HG03521 (cell line): ENCODE results near the gene SPACA9.

ENCODE experiments used
- ATAC-seq: cut with Tn5 transposase; IDR thresholded peaks from one replicate; pipeline ENCODE4 v1.9.1; 2021; ENCODE audit warnings: mild to moderate bottlenecking, moderate library complexity; ENCODE audit not compliant: unreplicated experiment

The SPACA9 gene

GRCh38 chr9:132935026-132935425 lies 56.3 kb downstream of the SPACA9 start:
- no peak for ATAC-seq

DNA sequence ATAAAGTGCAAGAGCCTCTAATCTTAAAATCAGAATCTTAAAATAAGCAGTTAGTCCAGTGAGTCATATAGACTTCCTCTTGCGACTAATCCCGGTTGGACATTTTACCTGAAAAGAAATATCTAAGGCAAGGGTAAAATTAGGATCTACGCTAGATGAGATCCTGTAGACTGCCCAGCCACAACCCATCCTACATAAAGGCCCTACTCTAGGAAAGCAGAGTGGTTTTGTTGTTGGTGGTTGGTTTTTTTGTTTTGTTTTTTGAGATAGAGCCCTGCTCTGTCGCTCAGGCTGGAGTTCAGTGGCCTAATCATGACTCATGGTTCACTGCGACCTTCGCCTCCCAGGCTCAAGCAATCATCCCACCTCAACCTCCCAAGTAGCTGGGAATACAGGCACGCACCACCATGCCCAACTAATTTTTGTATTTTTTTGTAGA lies 58.8 kb downstream of the SPACA9 start:
- ATAC-seq, result no peak

DNA sequence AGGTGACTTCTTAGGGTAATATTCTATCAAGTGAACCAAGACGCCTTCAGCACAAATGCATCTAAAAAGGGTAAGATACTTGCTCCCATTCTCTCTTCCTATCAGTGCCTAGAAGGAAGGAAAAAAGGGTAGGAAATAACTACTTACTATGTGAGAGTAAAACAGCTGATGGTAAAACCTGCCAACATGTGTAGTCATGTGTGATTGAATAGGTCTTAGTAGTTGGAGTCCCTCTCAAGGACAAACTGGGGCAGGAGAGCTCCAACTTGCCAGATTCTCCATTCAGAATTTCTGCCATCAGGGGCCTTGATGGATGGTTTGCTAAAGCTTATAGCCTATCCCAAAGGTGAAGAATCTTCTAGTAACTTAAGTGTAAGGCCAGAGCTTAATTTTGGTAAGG lies 60.5 kb downstream of the SPACA9 start:
- no peak for ATAC-seq
